KBM-7 (cell line): ENCODE results near the gene C2CD2.

Experiments
- DNase-seq: peaks from one replicate; pipeline ENCODE4 v3.0.0-alpha.2; 2015
- in situ Hi-C: fragments of 300-500 bp; cut with MboI; formaldehyde crosslinking; loops from 2 replicates; pipeline ENCODE4 v1.14.3; 2020; ENCODE audit warnings: low sequenced_read_pairs, low pct_unique_long_range_greater_than_20kb, mixed read lengths

Gene C2CD2

DNA sequence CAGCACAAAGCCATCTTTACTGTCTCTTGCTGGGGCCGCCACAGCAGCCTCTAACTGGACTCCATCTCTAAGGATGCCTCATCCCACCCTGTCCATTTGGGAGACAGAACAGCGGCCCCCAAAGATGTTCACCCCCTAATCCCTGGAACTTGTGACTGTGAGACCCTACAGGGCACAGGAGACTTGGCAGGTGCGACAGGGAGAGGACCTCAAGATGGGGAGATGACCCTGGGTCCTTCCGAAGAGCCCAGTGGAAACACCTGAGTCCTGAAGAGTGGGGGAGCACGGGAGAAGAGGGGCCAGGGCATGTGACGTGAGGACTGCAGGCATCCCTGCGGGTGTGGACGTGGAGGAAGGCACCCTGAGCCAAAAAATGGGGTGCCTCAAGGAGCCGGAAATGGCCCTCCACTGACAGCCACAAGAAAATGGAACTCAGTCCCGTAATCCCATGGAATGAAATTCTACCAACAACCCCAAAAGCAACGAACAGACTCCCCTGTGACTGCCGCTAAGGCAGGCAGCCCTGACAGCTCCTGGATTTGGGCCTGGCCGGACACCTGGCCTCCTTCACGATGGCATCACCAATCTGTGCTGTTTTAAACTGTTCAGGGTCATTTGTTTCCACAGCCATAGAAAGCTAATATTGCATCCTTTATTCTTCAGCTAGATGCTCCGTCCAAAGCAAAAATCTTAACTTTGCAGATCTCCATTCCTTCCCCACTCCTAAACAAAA, 34.0 kb downstream of the C2CD2 start:
- in situ Hi-C loops: no loop called here

DNA sequence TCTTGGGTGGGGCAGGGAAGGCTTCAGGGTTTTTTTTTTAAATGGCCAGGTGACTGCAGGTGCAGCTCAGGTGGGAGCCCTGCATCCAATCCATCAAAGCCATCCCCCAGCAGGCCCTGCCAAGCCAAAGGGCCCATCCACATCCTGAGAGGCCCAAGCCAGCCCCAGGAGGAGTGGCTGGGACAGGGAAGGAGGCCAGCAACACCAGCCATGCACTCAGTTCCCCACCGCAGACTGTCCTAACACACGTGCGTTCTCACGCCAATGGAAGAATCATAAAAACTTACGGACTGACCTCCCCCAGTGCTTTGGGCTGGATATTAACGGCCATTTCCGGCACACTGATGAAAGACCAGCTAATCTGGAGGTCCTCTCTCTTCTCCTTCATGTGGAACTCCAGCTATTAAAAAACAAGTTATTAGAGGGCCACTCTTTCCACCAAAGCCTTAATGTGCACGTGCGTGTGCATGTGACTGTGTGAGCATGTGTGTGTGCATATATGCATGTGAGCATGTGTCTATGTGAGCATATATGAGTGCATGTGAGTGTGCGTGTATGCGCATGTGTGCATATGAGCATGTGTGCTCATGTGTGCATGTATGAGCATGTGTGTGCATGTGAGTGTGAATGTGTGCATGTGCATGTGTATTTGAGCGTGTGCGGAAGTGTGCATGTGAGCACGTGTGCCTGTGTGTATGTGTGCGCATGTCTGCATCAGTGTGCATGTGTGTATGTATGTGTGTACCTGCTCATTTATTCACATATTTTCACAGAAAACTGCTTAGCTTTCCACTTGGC, 35.1 kb downstream of the C2CD2 start:
- in situ Hi-C loops: no loop called here
- no peak for DNase-seq

More for the DNA sequence above, 34.0 kb downstream of the C2CD2 start:
- DNase-seq: no peak

DNA sequence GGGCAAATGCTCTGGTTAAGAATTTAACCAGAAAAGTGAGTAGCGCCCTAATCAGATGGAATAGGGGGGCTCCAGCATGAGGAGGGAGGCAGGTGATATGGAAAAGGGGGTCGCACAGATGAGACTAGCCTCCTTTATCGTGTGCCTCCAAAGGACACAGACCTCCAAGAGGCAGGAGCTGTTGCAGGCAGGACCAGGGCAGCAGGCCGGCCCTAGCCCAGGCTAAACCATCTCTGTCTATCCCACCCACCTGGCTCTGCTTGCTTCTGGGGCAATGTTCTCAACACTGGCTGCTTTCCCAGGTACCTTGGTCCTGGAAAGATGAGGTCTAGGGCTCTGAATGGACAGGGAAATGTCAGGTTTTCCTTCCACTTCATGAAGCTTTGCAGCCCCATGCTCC, 36.3 kb downstream of the C2CD2 start:
- in situ Hi-C loops: no loop called here
- DNase-seq: no peak

DNA sequence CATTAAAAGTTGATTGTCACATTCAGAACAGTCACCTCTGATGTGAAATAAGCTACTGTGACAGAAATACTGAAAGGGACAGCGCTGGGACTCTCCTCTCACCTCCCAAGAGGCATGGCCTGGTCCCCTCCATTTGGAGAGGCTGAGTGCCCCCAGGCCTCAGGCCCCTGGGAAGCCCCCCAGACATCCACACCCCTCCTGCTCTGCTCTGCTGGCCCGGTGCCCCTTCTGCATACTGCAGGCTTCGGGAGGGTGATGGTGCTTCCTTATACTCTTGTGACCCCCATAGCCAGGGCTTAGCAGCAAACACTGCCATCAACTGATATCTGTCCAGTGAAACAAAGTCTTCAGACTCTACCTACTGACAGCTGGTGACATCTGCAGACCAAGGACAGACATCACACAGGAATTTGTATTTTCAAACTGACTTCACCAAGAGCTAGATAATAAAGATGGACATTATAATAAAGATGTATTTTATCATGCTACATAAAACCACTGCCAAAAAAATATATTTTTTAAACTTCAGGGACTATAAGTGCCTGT, 36.9 kb downstream of the C2CD2 start:
- in situ Hi-C loops: no loop called here
- no peak for DNase-seq

DNA sequence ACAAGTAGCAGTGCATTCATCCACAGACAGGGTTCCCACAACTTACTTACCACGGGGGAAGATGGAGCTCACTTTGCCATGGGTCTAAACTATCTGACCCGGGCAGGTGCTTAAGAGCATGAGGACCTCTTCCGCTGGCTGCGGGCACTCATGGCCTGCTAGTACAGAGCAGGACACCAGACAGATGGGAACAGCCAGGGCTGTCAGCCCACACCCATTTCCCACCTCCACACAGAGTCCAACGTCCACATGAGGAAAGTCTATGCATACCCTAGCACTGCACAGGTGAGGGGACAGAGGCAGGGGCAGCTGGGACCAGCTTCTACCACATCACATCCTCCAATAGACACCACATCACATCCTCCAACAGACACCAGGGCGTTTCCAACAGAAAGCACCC, 38.9 kb downstream of the C2CD2 start:
- DNase-seq: no peak
- in situ Hi-C loops: no loop called here

DNA sequence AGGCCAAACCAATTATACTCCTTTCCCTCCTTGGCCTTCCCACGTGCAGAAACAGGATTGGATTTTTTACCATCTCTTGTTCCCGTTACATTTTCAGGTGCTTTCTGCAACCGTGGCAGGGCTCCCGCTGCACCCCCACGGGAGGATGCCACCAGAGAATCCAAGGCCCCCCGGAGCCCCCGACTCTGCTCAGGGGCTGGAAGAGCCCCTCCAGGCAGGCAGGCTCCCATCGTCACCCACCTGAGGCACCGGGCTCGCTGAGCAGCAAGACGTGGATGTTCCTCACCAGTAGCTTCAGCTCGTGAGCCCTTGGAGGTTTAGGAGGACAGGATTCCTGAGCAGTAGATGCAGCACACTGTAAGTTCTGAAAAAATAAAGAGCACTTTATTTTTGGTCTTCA, 39.5 kb downstream of the C2CD2 start:
- in situ Hi-C loops: no loop called here
- no peak for DNase-seq

DNA sequence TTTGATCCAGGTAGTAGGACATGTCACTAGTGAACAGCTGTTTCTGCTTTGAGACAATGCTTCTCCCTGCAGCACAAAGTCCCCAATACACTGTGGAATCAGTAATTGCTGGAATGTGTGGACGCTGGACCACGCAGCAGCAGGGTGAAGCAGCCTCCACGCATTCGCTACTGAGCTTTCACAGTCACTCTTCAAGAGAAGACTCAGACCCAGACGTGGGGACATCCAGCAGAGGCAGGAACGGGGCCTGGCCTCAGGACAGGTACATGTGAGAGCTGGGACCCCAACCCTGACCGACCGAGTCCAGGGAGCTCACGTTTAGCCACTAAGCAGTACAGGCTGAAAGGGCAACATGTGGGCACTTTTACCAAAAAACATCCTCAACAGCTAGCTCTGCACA, 40.6 kb downstream of the C2CD2 start:
- in situ Hi-C loops: no loop called here
- no peak for DNase-seq

DNA sequence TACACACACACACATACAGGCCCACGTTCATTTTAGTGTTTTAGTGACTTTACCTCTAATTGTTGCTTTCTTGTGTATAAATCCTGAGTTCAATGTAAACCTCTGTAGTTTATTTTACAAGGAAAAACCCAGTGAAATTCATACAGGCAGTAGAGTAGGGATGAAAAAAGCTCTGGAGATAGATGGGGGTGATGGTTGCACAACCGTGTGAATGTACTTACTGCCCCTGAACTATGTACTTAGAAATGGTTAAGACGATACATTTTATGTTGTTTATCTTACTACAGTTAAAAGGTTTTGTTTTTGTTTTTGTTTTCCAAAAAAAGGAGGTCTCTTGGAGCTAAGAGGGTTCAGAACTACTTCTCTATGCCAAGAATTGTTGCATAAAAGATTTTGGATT, 45.0 kb downstream of the C2CD2 start:
- DNase-seq: no peak
- in situ Hi-C loops: no loop called here

DNA sequence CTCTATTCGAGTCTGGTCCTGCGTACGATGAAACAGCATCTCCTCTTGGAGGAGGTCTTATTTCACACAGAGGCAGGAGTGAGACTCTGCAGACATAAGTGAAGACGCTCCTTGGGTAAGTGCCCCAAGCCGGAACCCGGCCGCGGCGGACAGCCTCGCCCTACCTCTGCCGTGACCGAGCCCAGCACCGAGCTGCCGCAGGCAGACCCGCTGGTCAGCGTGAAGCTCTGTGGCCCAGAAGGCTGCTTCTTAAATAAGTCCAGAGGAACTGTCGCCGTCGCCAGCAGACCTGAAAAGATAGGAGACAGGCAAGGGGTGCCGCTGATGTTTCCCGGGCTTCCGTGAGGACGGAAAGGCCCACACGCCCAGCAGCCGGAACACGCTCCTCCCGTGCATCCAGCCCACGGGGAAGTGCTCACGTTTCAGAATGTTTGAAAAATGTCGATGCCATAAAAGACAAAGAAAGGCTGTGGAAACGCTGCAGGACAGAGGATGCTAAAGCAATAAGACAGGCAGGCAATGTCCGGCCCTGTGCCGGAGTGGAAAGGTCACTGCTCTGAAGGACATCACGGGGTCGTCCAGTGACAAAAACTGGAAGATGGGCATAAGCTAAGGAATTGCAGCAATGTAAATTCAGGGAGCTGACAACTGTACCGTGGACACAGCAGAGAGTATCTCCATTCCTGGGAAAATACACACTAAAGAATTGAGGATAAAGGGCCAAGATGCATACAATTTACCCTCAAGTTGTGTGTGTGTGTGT, 46.1 kb downstream of the C2CD2 start:
- in situ Hi-C loops: no loop called here

DNA sequence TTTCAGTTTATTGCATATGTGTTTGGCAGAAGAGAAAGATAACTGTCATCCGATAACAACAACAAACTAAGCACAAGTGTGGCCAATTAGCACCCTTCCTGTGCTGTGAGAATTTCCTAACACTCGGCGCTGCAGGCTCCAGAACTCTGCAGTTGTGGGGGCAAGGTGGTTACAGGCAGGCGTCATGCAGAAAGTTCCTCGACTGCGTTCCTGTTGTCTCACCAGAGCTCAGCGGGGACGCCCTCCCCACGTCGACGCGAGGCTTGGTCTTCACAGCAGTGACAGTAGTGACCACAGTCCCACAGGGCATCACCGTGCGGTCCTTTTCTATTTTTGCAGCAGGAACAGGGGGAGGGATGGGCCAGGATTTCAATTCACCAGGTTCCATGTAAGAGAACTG, 47.0 kb downstream of the C2CD2 start:
- DNase-seq: no peak
- in situ Hi-C loops: no loop called here

More for the DNA sequence above, 46.1 kb downstream of the C2CD2 start:
- no peak for DNase-seq

DNA sequence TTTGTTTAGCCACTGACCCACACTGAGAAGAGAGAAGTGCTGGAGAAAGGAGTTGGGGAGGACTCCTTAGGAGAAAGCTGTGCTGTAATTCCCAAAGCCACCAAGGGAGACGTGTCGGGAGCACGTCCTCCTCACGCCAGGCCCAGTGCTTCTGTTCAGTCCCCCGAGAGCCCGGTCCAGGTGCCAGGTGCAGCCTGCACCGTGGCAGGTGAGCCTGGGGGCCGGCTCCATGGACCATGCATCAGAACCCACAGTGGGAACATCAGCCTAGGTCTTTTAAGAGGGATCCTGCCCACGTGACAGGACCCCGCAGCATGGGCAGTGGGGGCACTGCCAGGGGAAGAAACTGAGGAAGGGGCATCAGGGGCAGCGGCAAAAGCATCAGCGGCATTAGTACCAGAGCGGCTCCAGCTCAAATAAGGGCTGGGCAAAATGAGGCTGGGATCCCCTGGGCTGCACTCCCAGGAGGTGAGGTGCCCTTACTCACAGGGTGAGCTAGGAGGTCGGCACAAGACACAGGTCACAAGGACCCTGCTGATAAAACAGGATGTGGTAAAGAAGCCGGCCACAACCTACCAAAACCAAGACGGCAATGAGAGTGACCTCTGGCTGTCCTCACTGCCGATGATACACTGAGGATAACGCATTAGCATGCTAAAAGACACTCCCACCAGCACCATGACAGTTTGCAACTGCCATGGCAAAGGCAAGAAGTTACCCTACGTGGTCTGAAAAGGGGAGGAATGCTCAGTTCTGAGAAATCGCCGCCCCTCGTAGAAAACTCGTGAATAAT, 50.1 kb downstream of the C2CD2 start:
- DNase-seq: no peak
- in situ Hi-C loops: no loop called here

DNA sequence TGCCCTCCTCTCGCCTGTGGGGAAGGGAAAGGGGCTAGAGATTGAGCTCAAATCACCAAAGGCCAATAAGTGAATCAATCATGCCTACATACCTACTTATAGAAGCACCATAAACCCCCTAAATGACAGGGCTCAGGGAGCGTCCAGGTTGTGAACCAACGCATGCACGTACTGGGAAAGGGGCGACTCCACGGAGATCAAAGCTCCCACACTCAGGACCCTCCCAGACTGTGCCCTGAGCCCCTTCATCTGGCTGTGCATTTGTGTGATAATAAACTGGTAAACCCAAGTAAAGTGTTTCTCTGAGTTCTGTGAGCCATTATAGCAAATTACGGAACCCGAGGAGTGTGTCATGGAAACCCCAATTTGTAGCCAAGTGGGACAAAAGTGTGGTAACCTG, 50.9 kb downstream of the C2CD2 start:
- in situ Hi-C loops: no loop called here
- no peak for DNase-seq

DNA sequence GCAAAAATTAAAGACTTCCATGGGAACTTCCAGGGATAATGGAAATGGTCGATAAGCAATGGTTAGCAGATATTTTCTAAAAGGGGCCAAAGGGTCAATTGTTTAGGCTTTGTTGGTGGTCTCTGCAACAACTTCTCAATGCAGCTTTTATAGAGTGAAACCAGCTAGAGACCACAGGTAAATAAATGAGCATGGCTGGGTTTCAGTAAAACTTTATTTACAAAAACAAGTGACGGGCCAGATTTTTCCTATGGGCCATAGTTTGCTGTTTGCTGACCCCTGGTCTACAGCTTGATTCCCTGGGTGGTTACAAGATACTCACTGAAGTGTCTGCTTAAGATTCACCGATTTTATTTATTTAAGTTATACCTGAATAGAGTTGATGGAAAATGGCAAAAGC, 52.0 kb downstream of the C2CD2 start:
- in situ Hi-C loops: no loop called here
- no peak for DNase-seq

DNA sequence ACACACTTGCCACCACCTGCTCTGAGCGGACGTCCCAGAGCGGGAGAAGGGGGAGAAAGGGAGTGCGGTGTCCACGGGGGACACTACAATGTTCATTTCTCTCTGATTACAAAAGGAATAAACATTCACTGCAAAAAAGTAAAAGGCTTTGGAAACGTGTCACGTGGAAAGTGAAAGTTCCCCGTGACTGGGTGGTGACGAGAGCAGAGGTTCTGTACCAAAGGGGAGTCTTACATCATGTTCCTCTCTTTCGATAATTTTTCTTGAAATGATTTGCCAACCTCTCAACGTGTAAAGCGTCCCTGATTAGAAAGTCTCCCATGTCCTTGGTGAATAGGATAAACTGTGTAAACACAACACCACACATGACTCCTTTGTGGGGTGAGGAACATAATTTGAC, 52.7 kb downstream of the C2CD2 start:
- in situ Hi-C loops: no loop called here

DNA sequence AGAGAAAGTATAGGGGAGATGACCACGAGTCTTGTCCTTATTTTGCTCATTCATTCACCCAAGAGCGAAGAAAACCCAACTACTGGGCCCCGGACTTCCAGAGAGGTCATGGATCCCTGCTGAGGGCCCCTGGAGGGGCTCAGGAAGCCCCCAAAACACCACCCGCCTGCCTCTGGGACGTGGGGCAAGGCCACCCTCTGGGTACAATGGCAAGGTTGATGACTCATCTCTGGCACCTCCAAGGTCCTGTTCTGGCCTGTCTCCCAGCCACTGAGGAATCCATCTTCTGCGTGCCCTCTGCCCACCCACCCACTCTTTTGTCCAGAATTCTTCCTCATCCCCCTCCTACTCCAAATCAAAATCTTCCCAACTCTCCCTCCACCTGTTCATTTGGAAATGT, 53.4 kb downstream of the C2CD2 start:
- DNase-seq: no peak
- in situ Hi-C loops: no loop called here

More for the DNA sequence above, 52.7 kb downstream of the C2CD2 start:
- no peak for DNase-seq

DNA sequence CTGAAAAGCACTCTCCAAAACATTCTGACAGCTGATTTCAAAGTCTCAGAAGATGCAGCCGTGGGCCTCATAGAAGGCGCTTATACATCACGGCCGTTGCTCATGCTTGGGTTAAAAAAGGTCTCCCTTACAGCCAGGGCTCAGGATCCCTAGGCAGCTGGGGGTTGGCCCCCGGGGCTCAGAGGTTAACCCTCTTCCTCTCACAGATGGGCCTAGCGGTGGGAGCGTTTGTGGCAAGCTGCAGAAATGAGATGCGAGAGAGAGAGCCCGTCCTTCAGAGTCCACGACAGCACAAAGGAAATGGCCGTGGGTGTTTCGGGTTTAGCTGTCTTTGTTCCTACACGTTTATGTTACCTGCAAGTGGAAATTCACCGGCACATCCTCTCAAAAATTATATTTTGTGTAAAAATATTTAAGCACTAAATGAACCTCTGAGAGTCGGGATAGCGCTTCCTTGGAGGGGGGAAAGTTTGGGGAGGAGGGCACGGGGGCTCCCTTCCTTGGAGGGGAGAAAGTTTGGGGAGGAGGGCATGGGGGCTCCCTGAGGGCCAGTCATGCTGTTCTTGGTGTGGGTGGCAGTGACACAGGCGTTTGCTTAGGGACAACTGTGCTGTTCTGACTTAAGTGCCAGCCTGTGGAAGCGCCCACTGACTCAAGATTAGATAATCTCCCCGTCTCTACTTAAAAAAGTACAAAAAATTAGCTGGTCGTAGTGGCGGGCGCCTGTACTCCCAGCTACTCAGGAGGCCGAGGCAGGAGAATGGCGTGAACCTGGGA, 54.2 kb downstream of the C2CD2 start:
- in situ Hi-C loops: no loop called here
- DNase-seq: no peak

DNA sequence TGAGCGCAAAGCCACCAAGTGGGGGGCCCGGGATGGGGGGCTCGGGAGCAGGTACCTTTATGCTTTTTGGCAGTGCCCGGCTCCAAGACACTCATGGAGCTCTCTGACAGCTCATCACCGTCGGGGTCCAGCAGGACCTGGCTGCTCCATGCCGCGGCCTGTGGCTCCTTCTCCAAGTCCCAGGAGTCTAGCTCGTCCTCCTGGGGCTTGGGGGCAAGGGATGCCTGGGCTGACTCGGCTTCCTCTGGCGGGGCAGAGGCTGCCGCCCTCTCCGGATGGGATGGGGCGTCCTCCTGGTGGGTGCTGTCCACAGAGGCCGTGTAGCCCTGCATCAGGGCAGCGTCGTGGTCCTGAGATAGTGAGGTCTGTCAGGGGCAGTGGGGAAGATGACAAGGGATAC, 54.8 kb downstream of the C2CD2 start:
- DNase-seq: no peak
- in situ Hi-C loops: no loop called here

DNA sequence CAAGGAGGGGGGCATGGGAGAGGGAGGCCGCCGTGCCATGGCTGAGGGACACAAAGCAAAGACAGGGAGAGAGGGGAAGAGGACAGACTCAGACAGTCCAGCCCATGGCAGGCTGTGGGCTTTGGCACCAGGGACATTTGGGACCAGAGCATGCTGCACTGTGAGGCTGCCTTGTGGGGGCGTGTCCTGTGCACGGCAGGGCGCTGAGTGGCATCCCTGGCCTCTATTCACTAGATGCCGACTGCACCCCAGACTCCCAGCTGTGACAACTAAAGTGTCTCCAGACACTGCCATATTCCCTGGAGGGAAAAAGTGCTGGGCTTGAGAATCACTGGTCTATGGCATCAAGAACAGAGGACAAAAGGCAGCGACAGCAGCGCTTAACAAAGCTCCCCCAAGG, 56.1 kb downstream of the C2CD2 start:
- DNase-seq: no peak
- in situ Hi-C loops: no loop called here
